ENCODE data around the gene ATP6V1G2. TPM values are rescaled to one million over a fixed set of nuclear protein-coding genes. Genes with fewer than 3 reads are reported as not detected.

Gene ATP6V1G2
- polyA plus RNA-seq, 3 donors = 0.41 TPM; not detected in 2

DNA sequence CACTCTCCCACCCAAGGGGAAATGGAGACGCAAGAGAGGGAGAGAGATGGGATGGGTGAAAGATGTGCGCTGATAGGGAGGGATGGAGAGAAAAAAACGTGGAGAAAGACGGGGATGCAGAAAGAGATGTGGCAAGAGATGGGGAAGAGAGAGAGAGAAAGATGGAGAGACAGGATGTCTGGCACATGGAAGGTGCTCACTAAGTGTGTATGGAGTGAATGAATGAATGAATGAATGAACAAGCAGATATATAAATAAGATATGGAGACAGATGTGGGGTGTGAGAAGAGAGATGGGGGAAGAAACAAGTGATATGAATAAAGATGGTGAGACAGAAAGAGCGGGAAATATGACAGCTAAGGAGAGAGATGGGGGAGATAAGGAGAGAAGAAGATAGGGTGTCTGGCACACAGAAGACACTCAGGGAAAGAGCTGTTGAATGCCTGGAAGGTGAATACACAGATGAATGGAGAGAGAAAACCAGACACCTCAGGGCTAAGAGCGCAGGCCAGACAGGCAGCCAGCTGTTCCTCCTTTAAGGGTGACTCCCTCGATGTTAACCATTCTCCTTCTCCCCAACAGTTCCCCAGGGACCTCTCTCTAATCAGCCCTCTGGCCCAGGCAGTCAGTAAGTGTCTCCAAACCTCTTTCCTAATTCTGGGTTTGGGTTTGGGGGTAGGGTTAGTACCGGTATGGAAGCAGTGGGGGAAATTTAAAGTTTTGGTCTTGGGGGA, 29.7 kb upstream of the ATP6V1G2 start:
- peak overlapping the region; percentile 71 to 97 (median 90) for H3K4me3 ChIP-seq (replicated peaks in 1 of 3; ENCODE audit: low read depth in 2 of 3, low read length in 3 of 3)
- H3K27ac ChIP-seq (ENCODE audit: low read depth in 1 of 2, low read length in 2 of 2) = peak overlapping the region; percentile 71 to 88
- TF ChIP-seq, protein P1, sequence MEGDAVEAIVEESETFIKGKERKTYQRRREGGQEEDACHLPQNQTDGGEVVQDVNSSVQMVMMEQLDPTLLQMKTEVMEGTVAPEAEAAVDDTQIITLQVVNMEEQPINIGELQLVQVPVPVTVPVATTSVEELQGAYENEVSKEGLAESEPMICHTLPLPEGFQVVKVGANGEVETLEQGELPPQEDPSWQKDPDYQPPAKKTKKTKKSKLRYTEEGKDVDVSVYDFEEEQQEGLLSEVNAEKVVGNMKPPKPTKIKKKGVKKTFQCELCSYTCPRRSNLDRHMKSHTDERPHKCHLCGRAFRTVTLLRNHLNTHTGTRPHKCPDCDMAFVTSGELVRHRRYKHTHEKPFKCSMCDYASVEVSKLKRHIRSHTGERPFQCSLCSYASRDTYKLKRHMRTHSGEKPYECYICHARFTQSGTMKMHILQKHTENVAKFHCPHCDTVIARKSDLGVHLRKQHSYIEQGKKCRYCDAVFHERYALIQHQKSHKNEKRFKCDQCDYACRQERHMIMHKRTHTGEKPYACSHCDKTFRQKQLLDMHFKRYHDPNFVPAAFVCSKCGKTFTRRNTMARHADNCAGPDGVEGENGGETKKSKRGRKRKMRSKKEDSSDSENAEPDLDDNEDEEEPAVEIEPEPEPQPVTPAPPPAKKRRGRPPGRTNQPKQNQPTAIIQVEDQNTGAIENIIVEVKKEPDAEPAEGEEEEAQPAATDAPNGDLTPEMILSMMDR (IDR thresholded peaks at IDR 0.05) = no peak
- Mint-ChIP-seq H3K27ac (peak overlapping the region; percentile 91 to 98 (median 94)), H3K4me3 (peak overlapping the region; percentile 94 to 99), H3K4me1 (peaks cover 74% of the 10 kb centered on the region), H3K9me3 (peaks cover 0 to 3% (median 0%) of the 10 kb centered on the region in 7 donors), H3K27me3 (ENCODE audit: low read depth in 3 of 3) (peaks cover 1 to 7% (median 4%) of the 10 kb centered on the region in 3 donors), H3K36me3 (peaks cover 31 to 36% of the 10 kb centered on the region in 2 donors)
- no peaks in the 10 kb centered on the region for H3K9me3 ChIP-seq (replicated peaks in 1 of 2; ENCODE audit: control insufficient read depth in 1 of 2, insufficient read depth in 1 of 2, low read length in 2 of 2)
- H3K4me1 ChIP-seq (ENCODE audit: control insufficient read depth in 1 of 2, insufficient read depth in 2 of 2, low read length in 2 of 2) = peaks cover 51 to 68% of the 10 kb centered on the region in 2 donors
- peak overlapping the region; percentile 98 for H3K4me2 ChIP-seq (replicated peaks; ENCODE audit: extremely low read depth, low read length, poor library complexity, severe bottlenecking)
- peak overlapping the region; percentile 63 for H2AFZ ChIP-seq (ENCODE audit: insufficient read depth, low read depth, low read length, poor library complexity, severe bottlenecking)
- intact Hi-C loops (cut with micrococcal nuclease) = no loop called here
- H3K27me3 ChIP-seq (ENCODE audit: control insufficient read depth in 2 of 2, insufficient read depth in 2 of 2, low read length in 2 of 2) = no peaks in the 10 kb centered on the region
- WGBS (ENCODE audit: insufficient coverage) = 56% methylated on average over 4 of the region's 8 CpGs
- peak in 1 of 3 donors; percentile 17 for DNase-seq
- peaks cover 39% of the 10 kb centered on the region for H3K79me2 ChIP-seq (ENCODE audit: insufficient read depth, low read length)
- H3K9ac ChIP-seq (ENCODE audit: insufficient read depth, low read length, poor library complexity, severe bottlenecking) = peak overlapping the region; percentile 75
- peaks cover 39% of the 10 kb centered on the region for H4K20me1 ChIP-seq (ENCODE audit: insufficient read depth, low read length)
- H3K36me3 ChIP-seq (replicated peaks in 1 of 2; ENCODE audit: control insufficient read depth in 1 of 2, insufficient read depth in 2 of 2, low read length in 2 of 2) = peaks cover 18 to 25% of the 10 kb centered on the region in 2 donors

DNA sequence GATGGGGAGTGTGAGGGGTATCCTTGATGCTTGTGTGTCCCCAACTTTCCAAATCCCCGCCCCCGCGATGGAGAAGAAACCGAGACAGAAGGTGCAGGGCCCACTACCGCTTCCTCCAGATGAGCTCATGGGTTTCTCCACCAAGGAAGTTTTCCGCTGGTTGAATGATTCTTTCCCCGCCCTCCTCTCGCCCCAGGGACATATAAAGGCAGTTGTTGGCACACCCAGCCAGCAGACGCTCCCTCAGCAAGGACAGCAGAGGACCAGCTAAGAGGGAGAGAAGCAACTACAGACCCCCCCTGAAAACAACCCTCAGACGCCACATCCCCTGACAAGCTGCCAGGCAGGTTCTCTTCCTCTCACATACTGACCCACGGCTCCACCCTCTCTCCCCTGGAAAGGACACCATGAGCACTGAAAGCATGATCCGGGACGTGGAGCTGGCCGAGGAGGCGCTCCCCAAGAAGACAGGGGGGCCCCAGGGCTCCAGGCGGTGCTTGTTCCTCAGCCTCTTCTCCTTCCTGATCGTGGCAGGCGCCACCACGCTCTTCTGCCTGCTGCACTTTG, 29.0 kb upstream of the ATP6V1G2 start, which contains the start of gene TNF:
Gene TNF, plus strand, starts transcription at position 231 of the 567 bp plus-strand sequence. Its CDS starts 177 bp downstream, at position 408.
- peak within 1 kb of the TSS; percentile 71 to 97 (median 90) for H3K4me3 ChIP-seq (replicated peaks in 1 of 3; ENCODE audit: low read depth in 2 of 3, low read length in 3 of 3)
- H3K4me1 ChIP-seq (ENCODE audit: control insufficient read depth in 1 of 2, insufficient read depth in 2 of 2, low read length in 2 of 2) = peaks cover 47 to 63% of the 10 kb centered on the region in 2 donors
- Mint-ChIP-seq H3K27me3 (ENCODE audit: low read depth in 3 of 3) (peaks cover 1 to 7% (median 3%) of the 10 kb centered on the region in 3 donors), H3K4me1 (peaks cover 71% of the 10 kb centered on the region), H3K4me3 (peak within 1 kb of the TSS; percentile 94 to 99), H3K27ac (peak within 1 kb of the TSS; percentile 91 to 98 (median 94)), H3K36me3 (peaks cover 31 to 36% of the 10 kb centered on the region in 2 donors), H3K9me3 (peaks cover 0 to 3% (median 0%) of the 10 kb centered on the region in 7 donors)
- peaks cover 32% of the 10 kb centered on the region for H3K79me2 ChIP-seq (ENCODE audit: insufficient read depth, low read length)
- H3K36me3 ChIP-seq (replicated peaks in 1 of 2; ENCODE audit: control insufficient read depth in 1 of 2, insufficient read depth in 2 of 2, low read length in 2 of 2) = peaks cover 18 to 25% of the 10 kb centered on the region in 2 donors
- intact Hi-C loops (cut with micrococcal nuclease) = no loop called here
- H3K27ac ChIP-seq (ENCODE audit: low read depth in 1 of 2, low read length in 2 of 2) = peak within 1 kb of the TSS; percentile 71 to 88
- H4K20me1 ChIP-seq (ENCODE audit: insufficient read depth, low read length) = peaks cover 39% of the 10 kb centered on the region
- WGBS (ENCODE audit: insufficient coverage) = 3% methylated on average over 16 of the region's 19 CpGs
- no peaks in the 10 kb centered on the region for H3K9me3 ChIP-seq (replicated peaks in 1 of 2; ENCODE audit: control insufficient read depth in 1 of 2, insufficient read depth in 1 of 2, low read length in 2 of 2)
- H3K27me3 ChIP-seq (ENCODE audit: control insufficient read depth in 2 of 2, insufficient read depth in 2 of 2, low read length in 2 of 2) = no peaks in the 10 kb centered on the region
- DNase-seq = peak; percentile 79 to 97 (median 82)
- H3K4me2 ChIP-seq (replicated peaks; ENCODE audit: extremely low read depth, low read length, poor library complexity, severe bottlenecking) = peak within 1 kb of the TSS; percentile 98
- peak within 1 kb of the TSS; percentile 75 for H3K9ac ChIP-seq (ENCODE audit: insufficient read depth, low read length, poor library complexity, severe bottlenecking)
- TF ChIP-seq, protein P1 (IDR thresholded peaks at IDR 0.05) = no peak
- peak within 1 kb of the TSS; percentile 63 for H2AFZ ChIP-seq (ENCODE audit: insufficient read depth, low read depth, low read length, poor library complexity, severe bottlenecking)
